Epidermal melanocyte (primary cell): ENCODE measurements around the gene SPATA16.
"Not testable (repeated sequence)": the region's sequence is repeated elsewhere in the genome, so short reads cannot be mapped to it uniquely, and the experiment has no call there.

Experiments
- DNase-seq: peaks from one replicate; pipeline ENCODE4 v3.0.0; 2011; ENCODE audit warnings: low spot score; ENCODE audit not compliant: insufficient read length

Gene SPATA16, protein sequence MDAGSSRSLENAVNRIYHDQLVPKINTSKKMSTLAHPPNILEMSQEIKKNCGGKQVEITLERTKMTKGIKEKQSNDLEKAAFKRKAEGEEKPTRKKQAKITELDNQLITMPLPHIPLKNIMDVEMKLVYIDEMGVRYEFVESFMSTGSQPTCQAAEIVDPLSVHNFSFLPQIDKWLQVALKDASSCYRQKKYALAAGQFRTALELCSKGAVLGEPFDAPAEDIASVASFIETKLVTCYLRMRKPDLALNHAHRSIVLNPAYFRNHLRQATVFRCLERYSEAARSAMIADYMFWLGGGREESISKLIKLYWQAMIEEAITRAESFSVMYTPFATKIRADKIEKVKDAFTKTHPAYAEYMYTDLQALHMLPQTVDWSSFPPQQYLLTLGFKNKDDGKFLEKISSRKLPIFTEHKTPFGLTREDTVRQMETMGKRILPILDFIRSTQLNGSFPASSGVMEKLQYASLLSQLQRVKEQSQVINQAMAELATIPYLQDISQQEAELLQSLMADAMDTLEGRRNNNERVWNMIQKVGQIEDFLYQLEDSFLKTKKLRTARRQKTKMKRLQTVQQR

DNA sequence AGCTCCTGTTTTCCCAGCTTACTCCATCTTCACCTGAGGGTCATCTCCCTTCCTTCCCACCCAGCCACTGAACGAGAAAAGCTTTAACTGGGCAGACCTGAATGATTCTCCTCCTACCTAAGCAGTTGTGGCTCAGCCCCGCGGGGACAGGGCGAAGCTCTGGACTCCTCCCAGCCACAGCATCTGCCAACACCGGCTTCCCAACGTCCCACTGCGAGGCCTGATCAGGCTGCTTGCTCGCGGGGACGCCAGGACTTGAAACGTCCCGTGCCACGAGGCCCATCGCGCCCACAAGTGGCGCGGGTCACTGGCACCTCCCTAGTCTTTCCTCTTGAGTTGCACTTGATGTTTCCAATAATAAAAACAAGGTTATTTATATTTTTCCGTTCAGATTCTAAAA is at the start of gene SPATA16:
TSS of gene SPATA16 (minus strand) at position 250 of the 400 bp plus-strand sequence. CDS start 23,504 bp downstream, outside the sequence.
- DNase-seq = no peak

DNA sequence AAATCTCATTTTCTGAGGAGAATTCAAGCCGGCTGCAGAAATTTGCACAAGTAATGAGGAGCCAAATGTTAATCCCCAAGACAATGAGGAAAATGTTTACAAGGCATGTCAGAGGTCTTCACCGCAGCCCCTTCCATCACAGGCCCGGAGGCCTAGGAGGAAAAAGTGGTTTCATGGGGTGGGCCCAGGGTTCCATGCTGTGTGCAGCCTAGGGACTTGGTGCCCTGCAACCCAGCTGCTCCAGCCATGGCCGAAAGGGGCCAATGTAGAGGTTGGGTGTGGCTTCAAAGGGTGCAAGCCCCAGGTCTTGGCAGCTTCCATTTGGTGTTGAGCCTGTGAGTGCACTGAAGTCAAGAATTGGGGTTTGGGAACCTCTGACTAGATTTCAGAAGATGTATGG is 42.0 kb upstream of the SPATA16 start:
- DNase-seq = not testable (repeated sequence)

DNA sequence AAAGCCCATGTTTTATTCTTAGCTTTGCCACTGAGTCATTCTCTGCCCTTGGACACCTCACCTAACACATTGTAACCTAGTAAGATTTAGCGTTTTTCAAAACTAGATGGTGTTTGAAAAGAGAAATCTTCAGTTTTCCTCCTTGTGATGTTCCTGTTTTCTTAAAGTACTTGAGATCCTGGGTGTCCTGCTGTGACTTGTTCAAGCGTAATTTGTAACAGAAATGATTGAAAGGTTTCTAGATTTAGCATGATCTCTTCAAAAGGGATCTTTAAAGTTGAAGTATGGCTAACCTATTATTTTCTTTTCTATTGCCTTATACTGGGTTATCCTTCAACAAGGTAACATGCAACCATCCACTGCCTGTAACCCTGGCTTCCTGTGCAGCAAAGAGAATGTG is 32.6 kb upstream of the SPATA16 start:
- DNase-seq = no peak

DNA sequence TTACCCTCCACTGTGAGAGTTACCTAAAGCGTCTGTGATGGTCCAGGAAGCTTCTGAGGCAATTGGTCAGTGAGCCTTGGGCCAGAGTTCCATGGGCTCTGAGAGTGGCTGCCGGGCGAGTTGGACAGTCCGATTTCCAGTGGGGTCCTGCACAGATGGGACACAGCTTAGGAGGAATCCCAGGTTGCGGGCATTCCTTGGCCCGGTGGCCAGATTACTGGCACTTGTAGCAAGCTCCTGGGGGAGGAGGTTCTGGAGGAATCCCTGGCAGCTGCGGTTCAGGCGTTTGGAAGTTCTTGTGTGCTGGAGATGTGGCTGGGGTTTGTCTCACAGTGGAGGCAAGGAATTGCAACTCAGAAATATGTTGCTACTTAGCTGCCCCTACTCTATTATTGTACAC is 18.1 kb upstream of the SPATA16 start:
- not testable (repeated sequence) for DNase-seq

DNA sequence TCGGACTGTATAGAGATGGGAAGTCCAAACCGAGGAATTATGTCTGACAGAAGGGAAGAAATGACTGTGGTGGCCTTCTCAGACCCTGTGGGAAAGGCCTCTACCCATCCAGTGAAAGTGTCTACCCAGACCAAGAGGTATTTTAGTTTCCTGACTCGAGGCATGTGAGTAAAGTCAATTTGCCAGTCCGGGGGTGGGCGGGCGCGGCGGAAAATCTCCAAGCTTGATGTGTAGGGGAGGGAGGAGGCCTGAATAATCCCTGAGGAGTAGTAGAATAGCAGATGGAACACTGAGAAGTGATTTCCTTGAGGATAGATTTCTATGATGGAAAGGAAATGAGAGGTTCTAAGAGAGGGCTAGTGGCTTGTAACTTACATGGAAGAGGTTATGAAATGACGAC is 15.5 kb upstream of the SPATA16 start:
- not testable (repeated sequence) for DNase-seq

DNA sequence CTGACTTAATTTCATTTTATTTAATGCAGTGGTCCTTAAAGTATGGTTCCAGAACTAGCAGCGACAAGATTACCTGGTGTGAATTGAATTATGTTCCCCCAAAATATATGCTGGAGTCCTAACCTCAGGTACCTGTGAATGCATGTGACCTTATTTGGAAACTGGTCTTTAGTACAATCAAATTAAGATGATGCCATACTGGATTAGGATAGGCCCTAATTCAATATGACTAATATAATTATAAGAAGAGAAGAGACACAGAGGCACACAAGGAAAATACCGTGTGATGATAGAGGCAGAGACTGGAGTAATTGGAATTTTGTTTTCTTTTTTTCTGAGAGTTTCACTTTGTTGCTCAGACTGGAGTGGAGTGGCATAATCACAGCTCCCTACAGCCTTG is 12.6 kb upstream of the SPATA16 start:
- no peak for DNase-seq

DNA sequence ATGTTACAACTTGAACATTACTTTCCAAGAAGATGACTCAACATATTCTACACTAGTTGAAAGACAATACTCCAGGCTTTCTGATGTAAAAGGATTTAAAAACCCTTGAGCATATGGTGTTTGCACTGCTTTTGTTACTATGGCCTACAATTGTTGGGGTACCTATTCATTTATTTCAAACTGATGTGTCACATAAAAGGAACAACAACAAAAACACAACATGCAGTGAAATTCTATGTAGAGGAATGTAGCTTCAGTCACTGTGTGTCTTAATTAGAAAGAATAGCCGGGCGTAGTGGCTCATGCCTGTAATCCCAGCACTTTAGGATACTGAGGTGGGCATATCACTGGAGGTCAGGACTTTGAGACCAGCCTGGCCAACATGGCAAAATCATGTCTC is 1.6 kb downstream of the SPATA16 start:
- no peak for DNase-seq

DNA sequence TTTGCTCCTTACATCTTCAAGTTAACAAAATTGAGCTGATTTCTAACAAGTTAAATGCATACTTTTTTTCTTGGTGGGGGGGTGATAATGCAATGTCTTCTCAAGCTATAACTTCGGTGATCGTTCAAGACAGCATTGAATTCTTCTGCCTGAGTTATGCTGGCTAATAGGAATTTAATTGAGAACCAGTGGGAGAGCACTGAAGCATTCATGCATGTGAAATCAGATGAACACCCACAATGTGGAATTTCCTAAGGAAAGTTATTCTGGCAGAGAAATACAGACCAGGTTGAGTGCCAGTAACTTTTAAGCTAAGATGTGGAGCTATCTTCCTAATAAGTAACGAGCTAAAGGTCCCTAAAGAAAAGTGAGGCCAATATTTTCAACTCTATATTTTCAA is 3.0 kb downstream of the SPATA16 start:
- DNase-seq = no peak

DNA sequence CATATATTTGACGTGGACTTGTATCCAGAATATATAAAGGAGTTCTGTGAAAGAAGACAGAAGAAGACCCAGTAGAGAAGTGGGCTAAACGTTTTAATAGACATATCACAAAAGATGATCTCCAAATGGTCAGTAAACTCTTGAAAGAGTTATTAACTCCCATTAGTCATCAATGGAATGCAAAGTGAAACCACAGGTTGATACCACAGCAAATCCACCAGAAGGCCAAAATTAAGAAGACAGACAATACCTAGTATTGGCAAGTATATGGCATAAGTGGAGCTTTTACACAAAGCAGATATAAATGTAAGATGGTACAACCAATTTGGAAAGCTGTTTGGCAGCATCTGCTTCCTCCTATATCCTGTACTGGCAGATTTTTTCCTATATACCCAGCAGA is 6.0 kb downstream of the SPATA16 start:
- DNase-seq = no peak

DNA sequence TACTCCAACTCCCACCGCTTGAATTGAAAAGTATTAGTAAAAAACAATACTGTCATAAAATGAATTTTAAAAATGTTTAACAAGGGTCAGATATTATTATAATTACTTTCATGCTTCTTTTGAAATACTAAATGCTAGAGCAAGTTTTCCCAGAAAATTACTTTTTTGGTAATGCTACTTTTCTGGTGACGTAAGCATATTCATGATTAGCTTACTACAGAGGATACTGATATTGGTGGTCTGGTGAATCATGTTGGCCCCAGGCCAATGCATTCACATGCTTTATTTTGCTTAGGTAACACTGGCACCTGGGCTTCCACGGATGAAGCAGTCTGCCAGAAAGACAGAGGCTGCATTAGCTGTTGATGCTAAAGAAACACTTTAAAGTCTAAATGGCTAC is 12.4 kb downstream of the SPATA16 start:
- DNase-seq = no peak

DNA sequence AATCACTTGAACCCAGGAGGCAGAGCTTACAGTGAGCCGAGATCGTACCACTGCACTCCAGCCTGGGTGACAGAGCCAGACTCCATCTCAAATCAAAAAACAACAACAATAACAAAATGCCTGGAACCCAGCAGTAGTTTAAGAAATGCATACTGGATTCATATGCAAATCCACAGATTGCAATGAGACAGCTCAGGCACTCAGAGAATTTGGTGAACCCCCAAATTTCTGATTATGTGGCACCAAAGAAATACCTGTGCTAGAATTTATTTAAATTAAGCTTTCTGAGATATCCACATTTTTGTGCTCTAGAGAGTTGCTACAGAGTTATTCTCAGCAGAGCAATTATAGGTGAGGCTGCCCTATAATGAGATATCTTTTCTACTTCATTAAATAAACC is 29.7 kb downstream of the SPATA16 start:
- no peak for DNase-seq

DNA sequence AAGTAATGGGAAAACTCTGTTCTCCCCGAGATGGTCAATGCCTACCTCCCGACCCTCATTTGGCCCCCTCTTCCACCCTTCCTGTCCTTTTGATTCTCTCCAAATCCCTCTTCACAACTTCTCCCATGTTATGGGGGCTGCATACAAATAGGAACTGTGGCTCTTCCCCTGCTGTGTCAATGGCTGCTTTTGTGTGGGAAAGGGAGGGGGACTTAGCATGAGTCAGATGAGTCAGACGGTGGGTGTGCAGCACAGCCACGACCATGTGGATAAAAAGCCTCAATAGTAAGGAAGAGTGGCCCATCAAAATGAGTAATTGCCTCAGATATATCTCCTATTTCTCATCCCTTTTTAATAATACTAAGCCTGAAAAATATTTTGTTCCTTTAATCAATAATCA is 31.9 kb downstream of the SPATA16 start:
- DNase-seq = no peak

DNA sequence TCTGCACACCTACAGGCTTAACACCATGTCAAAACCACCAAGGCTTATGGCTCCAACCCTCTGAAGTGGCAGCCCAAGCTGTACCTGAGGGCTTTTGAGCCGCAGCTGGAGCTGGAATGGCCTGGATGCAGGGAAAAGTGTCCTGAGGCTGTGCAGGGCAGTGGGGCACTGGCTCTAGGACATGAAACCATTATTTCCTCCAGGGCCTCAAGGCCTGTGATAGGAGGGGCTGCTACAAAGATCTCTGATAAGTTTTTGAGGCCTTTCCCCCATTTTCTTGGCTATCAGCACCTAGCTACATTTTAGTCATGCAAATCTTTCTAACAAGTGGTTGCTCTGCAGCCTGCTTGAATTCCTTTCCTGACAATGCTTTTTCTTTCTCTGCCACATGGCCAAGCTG is 37.6 kb downstream of the SPATA16 start:
- DNase-seq = no peak

DNA sequence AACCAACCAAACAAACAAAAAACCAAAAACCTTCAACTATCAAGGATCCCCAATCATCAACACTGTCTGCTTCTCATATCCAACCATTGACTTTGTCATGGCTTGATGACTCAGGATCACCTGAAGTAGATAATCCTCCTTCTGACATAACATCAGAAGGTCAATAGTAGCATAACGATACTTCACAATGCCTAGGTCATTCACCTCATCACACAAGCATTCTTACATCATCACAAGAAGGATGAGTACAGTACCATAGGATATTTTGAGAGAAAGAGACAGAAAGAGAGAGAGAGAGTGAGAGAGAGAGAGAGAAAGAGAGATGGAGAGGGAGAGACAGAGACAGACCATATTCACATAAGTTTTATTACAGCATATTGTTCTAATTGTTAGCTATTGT is 42.1 kb downstream of the SPATA16 start:
- no peak for DNase-seq

DNA sequence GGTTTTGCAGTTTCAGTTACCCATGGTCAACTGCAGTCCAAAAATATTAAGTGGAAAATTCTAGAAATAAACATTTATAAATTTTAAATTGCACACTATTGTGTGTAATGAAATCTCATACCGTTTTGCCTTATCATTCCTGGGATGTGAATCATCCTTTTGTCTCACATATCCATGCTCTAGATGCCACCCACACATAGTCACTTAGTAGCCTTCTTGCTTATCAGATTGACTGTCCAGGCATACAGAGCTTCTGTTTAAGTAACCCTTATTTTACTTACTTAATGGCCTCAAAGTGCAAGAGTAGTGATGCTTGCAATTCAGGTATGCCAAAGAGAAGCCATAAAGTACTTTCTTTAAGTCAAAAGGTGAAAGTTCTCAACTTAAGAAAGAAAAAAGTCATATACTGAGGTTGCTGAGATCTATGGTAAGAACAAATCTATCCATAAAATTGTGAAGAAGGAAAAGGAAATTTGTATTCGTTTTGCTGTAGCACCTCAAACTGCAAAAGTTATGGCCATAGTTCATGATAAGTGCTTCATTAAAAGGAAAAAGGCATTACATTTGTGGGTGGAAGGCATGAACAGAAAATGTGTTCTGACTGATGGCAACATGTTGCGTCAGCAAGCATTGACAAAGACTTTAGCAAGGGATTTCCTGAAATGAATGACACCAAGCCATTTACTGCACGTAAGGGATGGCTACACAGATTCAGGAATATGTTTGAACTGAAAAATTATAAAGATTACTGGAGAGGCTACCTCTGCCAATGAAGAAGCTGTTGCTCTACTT is 43.8 kb downstream of the SPATA16 start:
- no peak for DNase-seq

DNA sequence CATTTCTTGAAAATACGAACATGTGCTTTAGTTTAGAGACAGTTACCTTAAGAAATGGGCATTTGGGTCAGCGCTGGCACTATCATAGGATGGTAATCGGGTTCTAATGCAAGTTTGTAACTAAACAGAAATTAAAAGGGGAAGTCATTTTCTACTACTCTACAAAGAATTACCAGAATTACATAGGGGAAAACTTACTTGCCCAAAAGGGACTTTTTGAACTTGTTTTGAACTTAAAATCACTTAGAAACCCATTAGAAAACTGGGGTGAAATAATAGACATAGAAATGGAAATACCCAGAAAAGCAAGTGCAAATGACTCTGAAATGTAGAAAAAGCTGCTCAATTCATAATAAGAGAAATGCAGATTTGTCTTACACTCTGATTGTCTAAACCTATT is 44.9 kb downstream of the SPATA16 start:
- DNase-seq = no peak

DNA sequence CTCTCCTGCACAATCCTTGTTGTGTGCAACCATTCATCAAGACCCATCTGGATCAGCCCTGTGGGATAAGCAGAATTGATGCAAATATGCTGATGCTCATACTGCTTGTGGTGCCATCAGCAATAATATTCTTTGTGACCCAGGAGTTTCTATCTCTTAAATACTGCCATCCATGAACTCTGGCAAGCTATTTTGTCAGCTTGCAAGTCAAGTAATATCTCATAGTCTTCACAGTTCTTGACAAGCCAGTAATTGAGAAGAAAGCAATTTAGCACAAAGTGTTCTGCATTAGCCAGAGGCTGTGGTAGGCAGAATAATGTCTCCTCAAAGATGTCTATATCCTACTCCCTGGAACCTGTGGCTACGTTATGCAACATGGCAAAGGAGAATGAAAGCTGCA is 49.0 kb downstream of the SPATA16 start:
- no peak for DNase-seq

DNA sequence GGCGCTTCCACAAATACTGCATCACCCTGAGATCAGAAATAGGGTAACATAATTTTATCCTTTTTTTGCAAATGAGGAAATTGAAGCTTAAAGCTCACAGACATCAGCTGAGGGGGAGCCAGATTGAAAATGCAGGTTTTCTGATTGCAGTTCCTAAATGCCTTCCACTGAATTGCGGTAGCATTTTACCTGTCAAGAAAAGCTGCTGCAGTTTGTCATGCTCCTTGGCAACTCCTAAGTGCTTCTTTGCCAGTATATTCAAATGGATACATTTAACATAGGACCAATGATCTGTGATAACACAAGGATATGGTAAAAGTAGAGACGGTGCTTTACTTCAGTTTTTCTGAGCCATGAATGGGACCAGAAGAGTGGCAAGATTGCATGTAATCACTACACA is 50.5 kb downstream of the SPATA16 start:
- DNase-seq = no peak

DNA sequence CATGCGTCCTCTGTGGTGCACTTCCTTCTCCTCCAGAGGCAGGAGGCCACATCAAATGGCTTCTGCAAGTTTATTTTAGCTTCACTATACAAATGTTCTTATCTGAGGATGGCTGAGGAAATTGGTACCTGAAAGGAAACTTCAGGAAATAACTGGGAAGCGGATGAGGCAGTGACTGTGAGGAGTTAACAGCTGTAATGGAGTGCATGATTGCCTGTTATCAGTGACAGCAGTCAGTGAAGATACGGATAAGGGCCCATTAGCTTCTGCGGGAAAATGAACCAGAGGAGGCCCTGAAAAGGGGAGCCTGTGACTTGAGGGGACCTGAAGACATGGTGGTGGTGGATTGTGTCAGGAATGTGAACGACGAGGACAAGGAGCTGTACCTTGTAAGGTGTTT is 51.8 kb downstream of the SPATA16 start:
- DNase-seq = no peak

DNA sequence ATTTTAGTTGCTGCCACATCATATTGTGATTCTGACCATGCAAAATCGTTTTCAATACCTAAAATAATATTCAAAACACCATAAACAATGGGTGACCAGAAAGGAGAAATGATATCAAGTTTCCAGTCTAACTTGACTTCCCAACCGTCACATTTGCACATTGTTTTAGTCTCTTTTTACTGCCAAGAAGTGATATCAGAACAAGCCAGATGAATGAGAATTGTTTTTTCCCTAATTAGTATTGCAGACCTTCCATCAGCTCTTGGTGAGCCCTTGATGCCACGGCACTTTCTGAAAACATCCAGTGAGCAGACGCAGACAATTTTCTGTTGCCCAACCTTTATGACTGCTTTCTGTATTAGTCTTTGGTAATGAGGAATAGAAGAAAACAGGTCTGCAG is 62.5 kb downstream of the SPATA16 start:
- DNase-seq = no peak

DNA sequence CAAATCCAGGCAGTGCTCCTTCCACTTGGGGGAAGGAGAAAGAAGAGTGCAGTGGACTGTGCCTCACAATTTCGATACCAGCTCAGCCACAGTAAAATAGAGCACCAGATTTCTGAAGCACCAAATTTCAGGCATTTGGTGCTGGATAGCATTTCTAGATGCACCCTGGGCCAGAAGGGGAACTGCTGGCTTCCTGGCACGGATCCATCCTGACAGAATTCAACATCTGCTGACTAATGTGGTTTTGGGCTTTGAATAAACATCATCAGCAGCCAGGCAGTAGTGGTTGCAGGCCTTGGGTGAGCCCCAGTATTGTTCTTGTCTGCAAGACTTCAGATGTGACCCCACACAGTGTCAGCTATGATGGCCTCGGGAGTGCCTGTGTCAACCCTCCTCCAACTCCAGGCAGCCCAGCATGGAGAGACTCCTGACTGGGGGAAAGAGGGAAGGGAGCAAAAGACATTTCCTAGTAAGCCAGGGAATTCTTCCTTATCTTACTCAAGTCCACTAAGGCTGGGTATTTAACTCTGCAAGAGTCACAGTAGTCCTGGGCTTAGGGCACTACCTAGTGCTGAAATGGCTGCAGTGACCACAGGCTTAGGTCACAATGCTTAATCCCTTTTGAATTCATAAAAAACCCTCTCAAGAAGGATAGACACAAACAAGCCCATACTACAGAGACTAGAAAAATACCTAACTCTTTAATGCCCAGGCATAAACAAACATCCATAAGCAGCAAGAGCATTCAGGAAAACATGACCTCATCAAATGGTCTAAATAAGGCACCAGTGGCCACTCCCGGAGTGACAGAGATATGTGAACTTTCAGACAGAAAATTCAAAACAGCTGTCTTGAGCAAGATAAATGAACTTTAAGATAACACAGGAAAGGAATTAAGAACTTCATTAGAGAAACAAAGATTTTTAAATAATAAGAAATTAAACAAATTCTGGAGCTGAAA is 74.7 kb downstream of the SPATA16 start:
- no peak for DNase-seq
